HepG2 (cell line): ENCODE measurements around the gene SENP7. TPM values are rescaled to one million over a fixed set of nuclear protein-coding genes. Genes with fewer than 3 reads are reported as not detected.

Source experiments
- GATAD1 ChIP-seq: IDR thresholded peaks from 2 replicates; pipeline ENCODE4 v1.6.1; 2016; ENCODE audit warnings: missing genetic modification reagents, missing compliant biosample characterization
- HNF1A ChIP-seq, 2 experiments: sonication (generic) in 1 of 2; formaldehyde crosslinking in 1 of 2; IDR thresholded peaks; 2 replicates each; pipeline versions ENCODE4 v1.4.0 to v1.6.1; 2016 to 2020; ENCODE audit warnings: borderline replicate concordance in 1 of 2, low read depth in 1 of 2, mild to moderate bottlenecking in 1 of 2, missing genetic modification reagents in 1 of 2
- MLXIP ChIP-seq: sonication (generic); formaldehyde crosslinking; IDR thresholded peaks from 2 replicates; pipeline ENCODE4 v1.9.0; 2021; ENCODE audit warnings: missing genetic modification reagents, borderline replicate concordance
- PRDM15 ChIP-seq: sonication (generic); formaldehyde crosslinking; IDR thresholded peaks from 2 replicates; pipeline ENCODE4 v1.4.0; 2020; ENCODE audit warnings: missing genetic modification reagents
- SMAD1 ChIP-seq: sonication (generic); formaldehyde crosslinking; IDR thresholded peaks from 2 replicates; pipeline ENCODE4 v1.4.0; 2020; ENCODE audit warnings: missing genetic modification reagents, low read depth, mild to moderate bottlenecking, borderline replicate concordance
- SMYD3 ChIP-seq: sonication (generic); formaldehyde crosslinking; IDR thresholded peaks from 2 replicates; pipeline ENCODE4 v1.8.1; 2023; ENCODE audit warnings: mild to moderate bottlenecking, missing genetic modification reagents
- SOX5 ChIP-seq: IDR thresholded peaks from 2 replicates; pipeline ENCODE4 v1.6.1; 2016; ENCODE audit warnings: borderline replicate concordance
- USF2 ChIP-seq, 2 experiments: sonication (generic) in 1 of 2; formaldehyde crosslinking in 1 of 2; IDR thresholded peaks; 2 replicates each; pipeline versions ENCODE4 v1.5.1 to v1.6.1; 2011 to 2020; ENCODE audit warnings: borderline replicate concordance in 1 of 2, low read depth in 1 of 2, low read length in 1 of 2, mild to moderate bottlenecking in 1 of 2, missing genetic modification reagents in 1 of 2, moderate library complexity in 1 of 2
- ZNF775 ChIP-seq: sonication (generic); formaldehyde crosslinking; IDR thresholded peaks from 2 replicates; pipeline ENCODE4 v1.4.0; 2020; ENCODE audit warnings: missing genetic modification reagents, mild to moderate bottlenecking, moderate library complexity, borderline replicate concordance
- polyA plus RNA-seq, 8 experiments: library from polyadenylated mRNA; depleted of rRNA in 3 of 8; stranded (reverse) in 7 of 8; unstranded in 1 of 8; fragments of >200 nt; fragmentation: Illumina TruSeq in 4 of 8; extraction: Trizol in 4 of 8; gene quantifications; 2 replicates each; pipeline versions ENCODE4 v1.2.1 to v1.2.3, GENCODE V29; 2011 to 2016; ENCODE audit warnings: low read depth in 4 of 8, missing spikeins in 1 of 8, mixed read lengths in 1 of 8; ENCODE audit not compliant: insufficient read depth in 1 of 8
- total RNA-seq, 5 experiments: library from RNA; depleted of rRNA; stranded (reverse); fragments of >200 nt; fragmentation: Illumina TruSeq; extraction: Trizol; gene quantifications; 2 replicates each; pipeline ENCODE4 v1.2.3, GENCODE V29; 2016; ENCODE audit warnings: low read depth in 1 of 5

SENP7 gene
- total and polyA plus RNA-seq, 2 of the 13 experiments (the other 11 are each of a cell fraction or from before 2014, with no cell fraction given), result 9.1 to 10.3 TPM

- TF ChIP-seq PRDM15 (no peak), ZNF775 (CRISPR knock-in tag) (no peak), GATAD1 (CRISPR knock-in tag) (no peak), HNF1A (IDR thresholded peaks at IDR 0.05; ENCODE audit: low read depth) (no peak), HNF1A (CRISPR knock-in tag; IDR thresholded peaks at IDR 0.05; ENCODE audit: borderline replicate concordance) (no peak), SOX5 (CRISPR knock-in tag) (no peak), MLXIP (no peak), SMYD3 (CRISPR knock-in tag) (no peak), USF2 (IDR thresholded peaks at IDR 0.05; ENCODE audit: low read depth, low read length) (no peak), USF2 (CRISPR knock-in tag; IDR thresholded peaks at IDR 0.05; ENCODE audit: borderline replicate concordance) (no peak), SMAD1 (CRISPR knock-in tag) (no peak)
Measured at GRCh38 chr3:101530686-101531047, 17.7 kb upstream of the SENP7 start (continued).
